ENCODE data around the gene PHACTR2.
"Not testable (repeated sequence)": the region's sequence is repeated elsewhere in the genome, so short reads cannot be mapped to it uniquely, and the experiment has no call there.

PHACTR2 gene

GRCh38 chr6:143845033-143845432, 167.3 kb downstream of the PHACTR2 start:
- TF ChIP-seq, protein P1, sequence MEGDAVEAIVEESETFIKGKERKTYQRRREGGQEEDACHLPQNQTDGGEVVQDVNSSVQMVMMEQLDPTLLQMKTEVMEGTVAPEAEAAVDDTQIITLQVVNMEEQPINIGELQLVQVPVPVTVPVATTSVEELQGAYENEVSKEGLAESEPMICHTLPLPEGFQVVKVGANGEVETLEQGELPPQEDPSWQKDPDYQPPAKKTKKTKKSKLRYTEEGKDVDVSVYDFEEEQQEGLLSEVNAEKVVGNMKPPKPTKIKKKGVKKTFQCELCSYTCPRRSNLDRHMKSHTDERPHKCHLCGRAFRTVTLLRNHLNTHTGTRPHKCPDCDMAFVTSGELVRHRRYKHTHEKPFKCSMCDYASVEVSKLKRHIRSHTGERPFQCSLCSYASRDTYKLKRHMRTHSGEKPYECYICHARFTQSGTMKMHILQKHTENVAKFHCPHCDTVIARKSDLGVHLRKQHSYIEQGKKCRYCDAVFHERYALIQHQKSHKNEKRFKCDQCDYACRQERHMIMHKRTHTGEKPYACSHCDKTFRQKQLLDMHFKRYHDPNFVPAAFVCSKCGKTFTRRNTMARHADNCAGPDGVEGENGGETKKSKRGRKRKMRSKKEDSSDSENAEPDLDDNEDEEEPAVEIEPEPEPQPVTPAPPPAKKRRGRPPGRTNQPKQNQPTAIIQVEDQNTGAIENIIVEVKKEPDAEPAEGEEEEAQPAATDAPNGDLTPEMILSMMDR (IDR thresholded peaks at IDR 0.05; ENCODE audit: extremely low read depth, insufficient read depth, missing control alignments), result no peak
- no peak for DNase-seq (ENCODE audit: low spot score)
- in situ Hi-C loops (cut with MboI; ENCODE audit: low pct_unique_long_range_greater_than_20kb, low sequenced_read_pairs, unreplicated experiment), result no loop called here

GRCh38 chr6:143851706-143852105, 173.9 kb downstream of the PHACTR2 start:
- in situ Hi-C loops (cut with MboI; ENCODE audit: low pct_unique_long_range_greater_than_20kb, low sequenced_read_pairs, unreplicated experiment); DNase-seq (ENCODE audit: low spot score): not testable (repeated sequence)

DNA sequence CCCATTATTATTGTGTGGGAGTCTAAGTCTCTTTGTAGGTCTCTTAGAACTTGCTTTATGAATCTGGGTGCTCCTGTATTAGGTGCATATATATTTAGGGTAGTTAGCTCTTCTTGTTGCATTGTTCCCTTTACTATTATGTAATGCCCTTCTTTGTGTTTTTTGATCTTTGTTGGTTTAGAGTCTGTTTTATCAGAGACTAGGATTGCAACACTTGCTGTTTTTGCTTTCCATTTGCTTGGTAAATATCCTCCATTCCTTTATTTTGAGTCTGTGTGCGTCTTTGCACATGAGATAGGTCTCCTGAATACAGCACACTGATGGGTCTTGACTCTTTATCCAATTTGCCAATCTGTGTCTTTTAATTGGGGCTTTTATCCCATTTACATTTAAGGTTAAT, 177.3 kb downstream of the PHACTR2 start:
- in situ Hi-C loops (cut with MboI; ENCODE audit: low pct_unique_long_range_greater_than_20kb, low sequenced_read_pairs, unreplicated experiment), result not testable (repeated sequence)

GRCh38 chr6:143856762-143857161, 179.0 kb downstream of the PHACTR2 start:
- in situ Hi-C loops (cut with MboI; ENCODE audit: low pct_unique_long_range_greater_than_20kb, low sequenced_read_pairs, unreplicated experiment); DNase-seq (ENCODE audit: low spot score): not testable (repeated sequence)

More for the DNA sequence above, 177.3 kb downstream of the PHACTR2 start:
- not testable (repeated sequence) for DNase-seq (ENCODE audit: low spot score)

DNA sequence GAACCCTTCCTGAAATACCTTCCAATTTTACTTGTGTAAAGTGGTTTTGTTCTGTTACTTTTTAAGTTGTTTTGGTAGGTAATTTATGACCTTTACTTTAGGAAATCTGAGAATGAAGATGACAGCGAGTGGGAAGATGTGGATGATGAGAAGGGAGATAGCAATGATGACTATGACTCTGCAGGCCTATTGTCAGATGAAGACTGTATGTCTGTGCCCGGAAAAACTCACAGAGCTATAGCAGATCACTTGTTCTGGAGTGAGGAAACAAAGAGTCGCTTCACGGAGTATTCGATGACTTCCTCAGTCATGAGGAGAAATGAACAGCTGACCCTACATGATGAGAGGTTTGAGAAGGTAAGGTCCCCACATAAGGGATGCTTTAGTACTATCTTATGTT, 179.9 kb downstream of the PHACTR2 start:
- TF ChIP-seq, protein P1 (IDR thresholded peaks at IDR 0.05; ENCODE audit: extremely low read depth, insufficient read depth, missing control alignments), result no peak
- DNase-seq (ENCODE audit: low spot score), result no peak
- in situ Hi-C loops (cut with MboI; ENCODE audit: low pct_unique_long_range_greater_than_20kb, low sequenced_read_pairs, unreplicated experiment), result no loop called here

DNA sequence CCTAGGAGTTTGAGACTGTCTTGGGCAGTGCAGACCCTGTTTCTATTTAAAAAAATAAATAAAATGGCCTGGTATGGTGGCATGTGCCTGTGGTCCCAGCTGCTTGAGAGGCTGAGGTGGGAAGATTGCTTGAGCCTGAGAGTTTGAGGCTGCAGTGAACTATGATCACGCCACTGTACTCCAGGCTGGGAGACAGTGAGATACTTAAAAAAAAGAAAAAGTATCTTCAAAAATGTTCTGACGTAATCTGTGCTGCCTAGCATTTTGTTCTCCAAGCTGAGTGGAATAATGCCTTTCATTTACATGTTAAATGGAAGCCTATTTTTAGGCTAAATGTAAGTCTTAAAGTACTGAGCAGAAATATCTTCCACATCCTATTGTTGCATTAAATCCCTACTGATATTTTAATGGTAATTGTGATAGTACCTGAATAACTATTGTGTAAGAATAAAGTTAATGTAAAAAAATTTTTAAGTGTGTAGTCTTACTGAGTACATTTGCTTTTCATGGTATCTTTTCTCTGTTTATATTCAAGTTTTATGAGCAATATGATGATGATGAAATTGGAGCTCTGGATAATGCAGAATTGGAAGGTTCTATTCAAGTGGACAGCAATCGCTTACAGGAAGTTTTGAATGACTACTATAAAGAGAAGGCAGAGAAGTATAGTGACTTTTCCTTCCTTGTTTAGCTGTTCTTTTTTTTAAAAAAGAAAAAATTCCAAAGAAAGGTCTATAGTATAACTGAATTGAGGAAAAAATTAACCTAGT, 182.3 kb downstream of the PHACTR2 start:
- in situ Hi-C loops (cut with MboI; ENCODE audit: low pct_unique_long_range_greater_than_20kb, low sequenced_read_pairs, unreplicated experiment), result no loop called here
- TF ChIP-seq, protein P1 (IDR thresholded peaks at IDR 0.05; ENCODE audit: extremely low read depth, insufficient read depth, missing control alignments), result no peak
- no peak for DNase-seq (ENCODE audit: low spot score)

- in situ Hi-C loops (cut with MboI; ENCODE audit: low pct_unique_long_range_greater_than_20kb, low sequenced_read_pairs, unreplicated experiment), result no loop called here
- TF ChIP-seq, protein P1 (IDR thresholded peaks at IDR 0.05; ENCODE audit: extremely low read depth, insufficient read depth, missing control alignments), result no peak
- no peak for DNase-seq (ENCODE audit: low spot score)
These were observed 186.0 kb downstream of the PHACTR2 start for GRCh38 chr6:143863771-143864170.

DNA sequence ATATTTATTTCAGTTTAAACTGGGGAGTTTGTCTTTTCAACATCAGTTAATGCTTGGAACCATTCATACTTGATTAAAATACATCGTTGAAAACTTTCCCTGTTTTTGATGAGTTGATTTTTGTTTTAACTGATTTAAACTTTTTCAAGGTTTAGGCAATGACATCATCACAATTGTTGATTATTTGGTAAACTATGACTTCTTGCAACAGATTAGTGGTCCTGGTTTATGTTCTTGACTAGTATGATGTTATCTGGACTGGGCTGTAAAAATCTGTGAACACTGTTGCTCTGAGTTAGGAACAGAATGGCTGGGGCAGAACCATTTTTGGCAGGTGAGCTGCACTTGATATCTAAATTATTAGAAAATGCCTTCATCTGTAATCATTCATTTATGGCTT, 186.5 kb downstream of the PHACTR2 start, which contains the start of gene ZC2HC1B:
Gene ZC2HC1B (plus strand): TSS at position 241 of the 400 bp plus-strand sequence. CDS start 66 bp downstream, at position 307.
- no peak for DNase-seq (ENCODE audit: low spot score)
- TF ChIP-seq, protein P1 (IDR thresholded peaks at IDR 0.05; ENCODE audit: extremely low read depth, insufficient read depth, missing control alignments), result no peak
- in situ Hi-C loops (cut with MboI; ENCODE audit: low pct_unique_long_range_greater_than_20kb, low sequenced_read_pairs, unreplicated experiment), result no loop called here

All from GM13977 (cell line).